ENCODE data around the gene HBS1L.

DNA sequence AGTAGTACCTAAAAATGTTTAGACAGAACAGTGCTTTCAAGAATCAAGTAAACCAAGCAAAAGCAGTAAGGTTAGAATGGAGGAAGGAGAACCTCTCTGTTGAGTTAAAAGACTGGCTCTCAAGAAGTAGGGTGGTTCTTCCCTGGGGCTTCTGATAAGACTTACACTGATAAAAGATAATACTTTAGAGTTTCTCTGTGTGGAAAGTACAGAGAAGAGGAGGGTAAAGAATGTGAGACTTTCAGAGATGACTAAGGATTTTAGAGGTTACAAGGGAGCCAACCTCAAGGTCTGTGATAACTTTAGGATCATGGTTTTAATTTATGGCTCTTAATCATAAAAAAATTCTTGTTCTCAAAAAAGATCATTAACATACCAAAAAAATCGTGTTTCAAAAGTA is 73.8 kb downstream of the HBS1L start:
- TF ChIP-seq GATA3 (IDR thresholded peaks at IDR 0.05; ENCODE audit: low read depth, low read length) (no peak), GATA2 (IDR thresholded peaks at IDR 0.05; ENCODE audit: low read depth, low read length) (no peak)
